DND-41 (cell line): ENCODE results near the gene LPCAT1.

ENCODE experiments used
- CTCF ChIP-seq: IDR thresholded peaks from 2 replicates; pipeline ENCODE4 v1.5.1; 2012; ENCODE audit warnings: borderline replicate concordance, low read length, moderate library complexity, mild to moderate bottlenecking; ENCODE audit not compliant: poor library complexity, severe bottlenecking; ENCODE audit errors: extremely low read depth
- EZH2 ChIP-seq: IDR thresholded peaks from 3 replicates; pipeline ENCODE4 v1.6.1; 2012; ENCODE audit warnings: borderline replicate concordance, low read depth, mild to moderate bottlenecking, moderate library complexity, low read length, inconsistent platforms; ENCODE audit not compliant: severe bottlenecking

GRCh38 chr5:1480806-1481205 lies 43.0 kb downstream of the LPCAT1 start:
- no peak for TF ChIP-seq CTCF
- no peak for TF ChIP-seq EZH2
